AG04449 (cell line): ENCODE data around the gene ZNF609.

ENCODE experiments used
- CTCF ChIA-PET: fragments of 350-600 bp; formaldehyde crosslinking; extraction: SDS; loops from one replicate; lab custom pipeline; 2021; ENCODE audit warnings: antibody characterized with exemption; lab: Yijun Ruan, JAX
- POLR2A ChIA-PET: fragments of 400-600, 350-600 bp; formaldehyde crosslinking; extraction: SDS; loops from one replicate; lab custom pipeline; 2020; ENCODE audit warnings: antibody characterized with exemption, inconsistent platforms; lab: Yijun Ruan, JAX
- DNase-seq: peaks from one replicate; pipeline ENCODE4 v3.0.0-alpha.2; 2010; ENCODE audit warnings: low read depth, low spot score
- H3K4me3 ChIP-seq: 2 replicates; pipeline ENCODE4 v1.5.1; 2011; ENCODE audit warnings: low read depth, mild to moderate bottlenecking, control low read depth, low read length
- CTCF ChIP-seq: IDR thresholded peaks from one replicate; pipeline ENCODE4 v1.5.1; 2011; ENCODE audit warnings: mild to moderate bottlenecking, moderate library complexity, low read length, control low read depth, inconsistent platforms; ENCODE audit not compliant: insufficient read depth; ENCODE audit errors: missing control alignments

The ZNF609 gene

GRCh38 chr15:64502151-64502550, 41.8 kb downstream of the ZNF609 start:
- DNase-seq = no peak
- no peak overlapping the region for H3K4me3 ChIP-seq
- ChIA-PET CTCF (no interaction called here), POLR2A (no interaction called here)
- no peak for TF ChIP-seq CTCF

- H3K4me3 ChIP-seq = no peak overlapping the region
- ChIA-PET CTCF (no interaction called here), POLR2A (no interaction called here)
These were observed 42.2 kb downstream of the ZNF609 start for GRCh38 chr15:64502551-64502950.

GRCh38 chr15:64503197-64503596, 42.8 kb downstream of the ZNF609 start:
- TF ChIP-seq CTCF = no peak
- CTCF ChIA-PET = interaction anchor here (0.8 kb wide), 1 partner anchor 10 kb away, joined by 3 read pairs; no protein-coding TSS in a partner anchor
- no peak overlapping the region for H3K4me3 ChIP-seq
- DNase-seq = no peak
- POLR2A ChIA-PET = no interaction called here

More at GRCh38 chr15:64502551-64502950, 42.2 kb downstream of the ZNF609 start:
- DNase-seq = no peak
- no peak for TF ChIP-seq CTCF

GRCh38 chr15:64503640-64504039, 43.3 kb downstream of the ZNF609 start:
- no peak for TF ChIP-seq CTCF
- CTCF ChIA-PET = interaction anchor here (0.8 to 1.3 kb wide), 2 partner anchors 10 to 45 kb away, joined by 3 read pairs; no protein-coding TSS in a partner anchor
- DNase-seq = no peak
- no peak overlapping the region for H3K4me3 ChIP-seq
- POLR2A ChIA-PET = no interaction called here

- no peak overlapping the region for H3K4me3 ChIP-seq
- TF ChIP-seq CTCF = no peak
- DNase-seq = peak; percentile 47
- POLR2A ChIA-PET = no interaction called here
- CTCF ChIA-PET = no interaction called here
These were observed 47.0 kb downstream of the ZNF609 start for GRCh38 chr15:64507293-64507802.

- no peak for TF ChIP-seq CTCF
- CTCF ChIA-PET = interaction anchor here (0.9 kb wide), 1 partner anchor 13 kb away, joined by 4 read pairs; no protein-coding TSS in a partner anchor
- no peak for DNase-seq
- no peak overlapping the region for H3K4me3 ChIP-seq
- POLR2A ChIA-PET = no interaction called here
These were observed 47.5 kb downstream of the ZNF609 start for GRCh38 chr15:64507845-64508244.
